T-cell (primary cell): ENCODE data around the gene DDX3X. TPM values are rescaled to one million over a fixed set of nuclear protein-coding genes. Genes with fewer than 3 reads are reported as not detected.
"Not testable (repeated sequence)": the region's sequence is repeated elsewhere in the genome, so short reads cannot be mapped to it uniquely, and the experiment has no call there.

Source experiments
- ATAC-seq, 4 experiments: fragments of 200-7000 bp in 3 of 4; fragments of 150-1000 bp in 1 of 4; cut with Tn5 transposase; replicated peaks in 1 of 4; 1 replicate in 3 of 4; 2 replicates in 1 of 4; pipeline ENCODE4 v1.10.0; 2021; ENCODE audit warnings: moderate library complexity in 3 of 4, mild to moderate bottlenecking in 2 of 4, moderate number of reproducible peaks in 1 of 4
- CTCF ChIA-PET, 2 donors: fragments of 300-600 bp; sonication (Branson Sonifier 250); formaldehyde crosslinking; loops; one replicate each; lab custom pipeline; 2022; ENCODE audit warnings: antibody characterized with exemption in 2 of 2; lab: Charles Lee
- POLR2A ChIA-PET, 2 donors: fragments of 300-600 bp; sonication (Branson Sonifier 250); formaldehyde crosslinking; loops; one replicate each; lab custom pipeline; 2022; ENCODE audit warnings: antibody characterized with exemption in 2 of 2; lab: Charles Lee
- DNase-seq, 35 experiments: peaks; one replicate each; pipeline versions ENCODE4 v3.0.0 to v3.0.0-alpha.2; 2013 to 2023
- H3K27ac ChIP-seq: one replicate; pipeline ENCODE4 v1.5.1; 2013; ENCODE audit warnings: low read length
- H3K27me3 ChIP-seq, 2 experiments: replicated peaks in 1 of 2; 1 replicate in 1 of 2; 2 replicates in 1 of 2; pipeline versions ENCODE4 v1.6.1 to v1.7.0; 2013; ENCODE audit warnings: low read length in 1 of 2, mixed read lengths in 1 of 2; ENCODE audit not compliant: control insufficient read depth in 2 of 2, insufficient read depth in 2 of 2; ENCODE audit errors: extremely low read depth in 1 of 2
- H3K36me3 ChIP-seq, 2 donors: 1 replicate in 1 of 2; 2 replicates in 1 of 2; pipeline versions ENCODE4 v1.6.1 to v1.7.0; 2013; ENCODE audit warnings: low read length in 1 of 2; ENCODE audit not compliant: control insufficient read depth in 2 of 2, insufficient read depth in 1 of 2; ENCODE audit errors: extremely low read depth in 1 of 2
- H3K4me1 ChIP-seq, 2 experiments: 1 replicate in 1 of 2; 2 replicates in 1 of 2; pipeline versions ENCODE4 v1.6.1 to v1.7.0; 2013; ENCODE audit warnings: low read length in 2 of 2, mixed read lengths in 1 of 2; ENCODE audit not compliant: insufficient read depth in 2 of 2, control insufficient read depth in 1 of 2; ENCODE audit errors: extremely low read depth in 1 of 2
- H3K4me3 ChIP-seq, 2 donors: 1 replicate in 1 of 2; 2 replicates in 1 of 2; pipeline versions ENCODE4 v1.5.1 to v1.7.0; 2013; ENCODE audit warnings: mild to moderate bottlenecking in 2 of 2, low read length in 1 of 2, moderate library complexity in 1 of 2; ENCODE audit not compliant: control insufficient read depth in 1 of 2; ENCODE audit errors: extremely low read depth in 1 of 2
- H3K9me3 ChIP-seq: 2 replicates; pipeline ENCODE4 v1.7.0; 2013
- H3K27ac Mint-ChIP-seq, 2 donors: one replicate each; pipeline ENCODE4 v1.8.0; 2020 to 2021; ENCODE audit warnings: mild to moderate bottlenecking in 2 of 2, mixed read lengths in 2 of 2
- H3K27me3 Mint-ChIP-seq, 2 donors: one replicate each; pipeline ENCODE4 v1.8.0; 2021 to 2022; ENCODE audit warnings: mixed read lengths in 2 of 2
- H3K36me3 Mint-ChIP-seq: one replicate; pipeline ENCODE4 v1.8.0; 2021; ENCODE audit warnings: mixed read lengths
- H3K4me1 Mint-ChIP-seq, 3 donors: one replicate each; pipeline ENCODE4 v1.8.0; 2020 to 2022; ENCODE audit warnings: mixed read lengths in 3 of 3, mild to moderate bottlenecking in 1 of 3
- H3K4me3 Mint-ChIP-seq, 3 donors: one replicate each; pipeline ENCODE4 v1.8.0; 2020 to 2022; ENCODE audit warnings: mild to moderate bottlenecking in 3 of 3, mixed read lengths in 3 of 3, moderate library complexity in 3 of 3
- H3K9me3 Mint-ChIP-seq, 3 donors: one replicate each; pipeline ENCODE4 v1.8.0; 2020 to 2022; ENCODE audit warnings: mixed read lengths in 3 of 3
- WGBS: methylation state at CpG from one replicate; pipeline ENCODE4 v1.1.5; 2013; ENCODE audit warnings: missing lambda C conversion rate; ENCODE audit not compliant: insufficient coverage; 5-methylcytosine and 5-hydroxymethylcytosine counted together
- total RNA-seq, 35 experiments: library from RNA in 6 of 35; stranded (reverse) in 6 of 35; fragments of 120-200 nt in 1 of 35; gene quantifications; one replicate each; pipeline versions ENCODE4 v1.2.1 to v1.2.4 and lab custom pipeline; 2013 to 2026

The DDX3X gene
- total RNA-seq, 5 donors from 2014 or later (not counting 1 experiment from before 2014, with no cell fraction given), result 253 to 1,077 (median 367) TPM

- no CpG with 5 or more reads among the region's 4 CpGs for WGBS
- Mint-ChIP-seq H3K4me3 (no peak overlapping the region), H3K4me1 (peaks cover 0 to 7% (median 0%) of the 10 kb centered on the region in 3 donors), H3K9me3 (no peaks in the 10 kb centered on the region), H3K36me3 (no peaks in the 10 kb centered on the region), H3K27ac (no peak overlapping the region), H3K27me3 (no peaks in the 10 kb centered on the region)
- H3K4me1 ChIP-seq, result no peaks in the 10 kb centered on the region
- ChIA-PET CTCF (no interaction called here), POLR2A (no interaction called here)
- H3K27me3 ChIP-seq, result no peaks in the 10 kb centered on the region
- no peaks in the 10 kb centered on the region for H3K36me3 ChIP-seq
- DNase-seq (no peak), ATAC-seq (no peak)
- no peak overlapping the region for H3K4me3 ChIP-seq
- no peaks in the 10 kb centered on the region for H3K9me3 ChIP-seq
- H3K27ac ChIP-seq, result no peak overlapping the region
Measured at GRCh38 chrX:41369152-41369551, 35.2 kb downstream of the DDX3X start.

GRCh38 chrX:41371575-41371974 lies 37.6 kb downstream of the DDX3X start:
- H3K4me3 Mint-ChIP-seq, POLR2A ChIA-PET, CTCF ChIA-PET, H3K36me3 ChIP-seq, H3K4me1 ChIP-seq, H3K27me3 ChIP-seq, H3K9me3 Mint-ChIP-seq, DNase-seq, H3K27me3 Mint-ChIP-seq, H3K27ac ChIP-seq, H3K9me3 ChIP-seq, H3K4me3 ChIP-seq, ATAC-seq, H3K27ac Mint-ChIP-seq, H3K36me3 Mint-ChIP-seq, H3K4me1 Mint-ChIP-seq: not testable (repeated sequence)
- no CpG with 5 or more reads among the region's 5 CpGs for WGBS

GRCh38 chrX:41373989-41374606 lies 40.1 kb downstream of the DDX3X start:
- CTCF ChIA-PET, result no interaction called here

GRCh38 chrX:41377624-41378023 lies 43.7 kb downstream of the DDX3X start:
- no peaks in the 10 kb centered on the region for H3K9me3 Mint-ChIP-seq
- no peak for ATAC-seq
- H3K9me3 ChIP-seq, result no peaks in the 10 kb centered on the region
- POLR2A ChIA-PET, result interaction anchor here in 1 of 2 donors (0.7 kb wide), 2 partner anchors 8 to 22 kb away, joined by 3 to 13 read pairs; no protein-coding TSS in a partner anchor
- no peaks in the 10 kb centered on the region for H3K27me3 Mint-ChIP-seq
- no peaks in the 10 kb centered on the region for H3K36me3 Mint-ChIP-seq
- no peaks in the 10 kb centered on the region for H3K27me3 ChIP-seq
- no peak for DNase-seq
- 45% methylated on average over 5 of the region's 8 CpGs for WGBS
- H3K4me3 Mint-ChIP-seq, result no peak overlapping the region
- H3K4me1 ChIP-seq, result peaks cover 0 to 9% of the 10 kb centered on the region in 2 experiments
- CTCF ChIA-PET, result no interaction called here
- H3K4me1 Mint-ChIP-seq, result peaks cover under 1 to 4% (median under 1%) of the 10 kb centered on the region in 3 donors
- peak overlapping the region in 1 of 2 donors; percentile 19 for H3K27ac Mint-ChIP-seq
- no peak overlapping the region for H3K4me3 ChIP-seq
- no peak overlapping the region for H3K27ac ChIP-seq
- H3K36me3 ChIP-seq, result no peaks in the 10 kb centered on the region

More at GRCh38 chrX:41373989-41374606, 40.1 kb downstream of the DDX3X start:
- no peaks in the 10 kb centered on the region for H3K36me3 ChIP-seq
- WGBS, result no CpG with 5 or more reads among the region's 5 CpGs
- POLR2A ChIA-PET, result no interaction called here
- H3K27ac ChIP-seq, result no peak overlapping the region
- DNase-seq (no peak), ATAC-seq (no peak)
- no peak overlapping the region for H3K4me3 Mint-ChIP-seq
- no peak overlapping the region for H3K4me3 ChIP-seq
- H3K27ac Mint-ChIP-seq, result no peak overlapping the region
- no peaks in the 10 kb centered on the region for H3K36me3 Mint-ChIP-seq
- H3K9me3 Mint-ChIP-seq, result no peaks in the 10 kb centered on the region
- H3K27me3 Mint-ChIP-seq, result no peaks in the 10 kb centered on the region
- H3K9me3 ChIP-seq, result no peaks in the 10 kb centered on the region
- H3K4me1 Mint-ChIP-seq, result peaks cover 0 to 2% (median 0%) of the 10 kb centered on the region in 3 donors
- H3K27me3 ChIP-seq, result no peaks in the 10 kb centered on the region
- no peaks in the 10 kb centered on the region for H3K4me1 ChIP-seq

- Mint-ChIP-seq H3K36me3 (no peaks in the 10 kb centered on the region), H3K4me1 (peaks cover 12 to 18% (median 16%) of the 10 kb centered on the region in 3 donors), H3K4me3 (no peak overlapping the region), H3K27ac (no peak overlapping the region), H3K9me3 (no peaks in the 10 kb centered on the region), H3K27me3 (no peaks in the 10 kb centered on the region)
- Histone ChIP-seq H3K4me3 (no peak overlapping the region), H3K9me3 (no peaks in the 10 kb centered on the region), H3K4me1 (peaks cover 0 to 26% of the 10 kb centered on the region in 2 experiments), H3K36me3 (no peaks in the 10 kb centered on the region), H3K27me3 (no peaks in the 10 kb centered on the region), H3K27ac (no peak overlapping the region)
- no CpG with 5 or more reads among the region's 5 CpGs for WGBS
- ChIA-PET CTCF (no interaction called here), POLR2A (no interaction called here)
- DNase-seq, result no peak
- no peak for ATAC-seq
Measured at GRCh38 chrX:41381685-41382084, 47.7 kb downstream of the DDX3X start.

GRCh38 chrX:41382714-41383645 lies 49.0 kb downstream of the DDX3X start:
- WGBS, result 80% methylated on average over 1 of the region's 10 CpGs
- no peaks in the 10 kb centered on the region for H3K27me3 Mint-ChIP-seq
- Histone ChIP-seq H3K27me3 (no peaks in the 10 kb centered on the region), H3K4me3 (peak overlapping the region; percentile 6 to 10), H3K27ac (peak overlapping the region; percentile 49), H3K4me1 (peaks cover 0 to 26% of the 10 kb centered on the region in 2 experiments), H3K36me3 (no peaks in the 10 kb centered on the region), H3K9me3 (no peaks in the 10 kb centered on the region)
- no peaks in the 10 kb centered on the region for H3K9me3 Mint-ChIP-seq
- ChIA-PET CTCF (interaction anchor here (0.6 to 1.4 kb wide), 6 partner anchors 29 to 648 kb away, joined by 3 to 7 read pairs (median 5); partner anchors contain the start of gene MED14 (in 1 of the 2)), POLR2A (interaction anchor here (0.6 to 1.0 kb wide), 9 partner anchors 11 to 727 kb away, joined by 3 to 12 read pairs (median 4); no protein-coding TSS in a partner anchor)
- peak overlapping the region; percentile 61 to 72 (median 63) for H3K4me3 Mint-ChIP-seq
- H3K36me3 Mint-ChIP-seq, result no peaks in the 10 kb centered on the region
- ATAC-seq (peak; percentile 75 to 82 (median 78)), DNase-seq (peak in 23 of 35 experiments; percentile 0 to 74 (median 16))
- H3K27ac Mint-ChIP-seq, result peak overlapping the region; percentile 81 to 88
- peaks cover 12 to 16% (median 16%) of the 10 kb centered on the region in 3 donors for H3K4me1 Mint-ChIP-seq
